ENCODE data around the gene NDE1.

Gene NDE1

DNA sequence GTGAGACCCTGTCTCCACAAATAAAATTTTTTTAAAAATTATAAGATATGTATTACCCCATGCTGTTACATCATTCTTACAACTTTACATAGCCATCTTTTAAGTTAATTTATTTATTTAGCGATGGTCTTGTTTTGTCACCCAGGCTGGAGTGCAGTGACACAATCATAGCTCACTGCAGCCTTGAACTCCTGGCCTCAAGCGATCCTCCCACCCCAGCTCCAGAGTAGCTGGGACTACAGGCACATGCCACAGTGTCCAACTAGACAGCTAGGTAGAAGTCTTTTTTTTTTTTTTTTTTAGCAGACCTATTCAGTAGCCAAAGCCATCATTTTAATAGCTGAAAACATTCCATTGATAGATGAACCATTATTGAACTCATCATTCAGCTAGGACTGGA is 92.7 kb downstream of the NDE1 start:
- no peak for TF ChIP-seq CTCF (IDR thresholded peaks at IDR 0.05)
- no peak overlapping the region for H3K4me3 ChIP-seq (ENCODE audit: low read depth in 1 of 2, low read length in 1 of 2)
- peaks cover 25% of the 10 kb centered on the region for H3K36me3 ChIP-seq
- no peaks in the 10 kb centered on the region for H3K9me3 ChIP-seq
- H3K27me3 ChIP-seq = no peaks in the 10 kb centered on the region
- H3K4me1 ChIP-seq (ENCODE audit: control insufficient read depth in 1 of 2, insufficient read depth in 1 of 2, low read depth in 1 of 2, low read length in 1 of 2) = no peaks in the 10 kb centered on the region
- H3K27ac ChIP-seq = no peak overlapping the region

DNA sequence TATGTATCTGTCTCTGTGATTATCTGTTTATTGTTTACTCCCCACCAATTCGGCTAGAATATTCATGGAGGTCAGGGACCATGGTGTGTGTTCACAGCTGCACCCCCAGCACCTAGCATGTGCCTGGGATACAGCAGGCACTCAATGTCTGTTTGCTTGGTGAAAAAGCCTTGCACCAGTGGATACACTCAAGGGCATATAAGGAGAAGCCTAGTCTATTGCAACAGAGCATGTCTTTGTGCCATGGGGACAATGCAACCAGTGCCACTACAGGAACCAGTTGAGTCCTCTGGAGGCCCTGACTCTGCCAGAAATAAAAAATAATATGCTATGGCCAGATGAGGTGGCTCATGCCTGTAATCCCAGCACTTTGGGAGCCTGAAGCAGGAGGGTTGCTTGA is 93.6 kb downstream of the NDE1 start:
- Histone ChIP-seq H3K36me3 (peaks cover 21% of the 10 kb centered on the region), H3K27me3 (no peaks in the 10 kb centered on the region)

GRCh38 chr16:15746332-15746731 is 96.3 kb downstream of the NDE1 start:
- Histone ChIP-seq H3K36me3 (peaks cover 14% of the 10 kb centered on the region), H3K4me1 (ENCODE audit: control insufficient read depth in 1 of 2, insufficient read depth in 1 of 2, low read depth in 1 of 2, low read length in 1 of 2) (no peaks in the 10 kb centered on the region), H3K27me3 (no peaks in the 10 kb centered on the region), H3K27ac (no peak overlapping the region), H3K4me3 (ENCODE audit: low read depth in 1 of 2, low read length in 1 of 2) (no peak overlapping the region), H3K9me3 (no peaks in the 10 kb centered on the region)
- no peak for TF ChIP-seq CTCF (IDR thresholded peaks at IDR 0.05)

More for the DNA sequence above, 93.6 kb downstream of the NDE1 start:
- no peaks in the 10 kb centered on the region for H3K4me1 ChIP-seq (ENCODE audit: control insufficient read depth in 1 of 2, insufficient read depth in 1 of 2, low read depth in 1 of 2, low read length in 1 of 2)
- no peak for TF ChIP-seq CTCF (IDR thresholded peaks at IDR 0.05)
- H3K27ac ChIP-seq = no peak overlapping the region
- no peaks in the 10 kb centered on the region for H3K9me3 ChIP-seq
- H3K4me3 ChIP-seq (ENCODE audit: low read depth in 1 of 2, low read length in 1 of 2) = no peak overlapping the region

- no peak overlapping the region for H3K27ac ChIP-seq
- H3K27me3 ChIP-seq = no peaks in the 10 kb centered on the region
- no peak overlapping the region for H3K4me3 ChIP-seq (ENCODE audit: low read depth in 1 of 2, low read length in 1 of 2)
- TF ChIP-seq CTCF (IDR thresholded peaks at IDR 0.05) = no peak
- no peaks in the 10 kb centered on the region for H3K9me3 ChIP-seq
- no peaks in the 10 kb centered on the region for H3K4me1 ChIP-seq (ENCODE audit: control insufficient read depth in 1 of 2, insufficient read depth in 1 of 2, low read depth in 1 of 2, low read length in 1 of 2)
- H3K36me3 ChIP-seq = peaks cover 12% of the 10 kb centered on the region
Measured at GRCh38 chr16:15747937-15748336, 97.9 kb downstream of the NDE1 start.

DNA sequence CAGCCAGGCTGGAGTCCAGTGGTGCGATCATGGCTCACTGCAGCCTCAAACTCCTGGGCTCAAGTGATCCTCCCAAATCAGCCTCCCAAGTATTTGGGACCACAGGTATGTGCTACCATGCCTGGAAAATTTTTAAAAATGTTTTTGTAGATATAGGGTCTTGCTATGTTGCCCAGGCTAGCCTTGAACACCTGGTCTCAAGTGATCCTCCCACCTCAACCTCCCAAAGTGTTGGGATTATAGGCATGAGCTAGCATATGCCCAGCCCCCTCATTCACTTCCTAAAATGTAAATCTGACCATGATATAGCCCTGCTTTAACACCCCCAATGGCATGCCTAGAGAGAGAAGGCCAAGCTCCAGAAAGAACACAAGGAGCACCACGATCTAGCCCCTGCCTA is 98.6 kb downstream of the NDE1 start:
- H3K36me3 ChIP-seq = peaks cover 6% of the 10 kb centered on the region
- H3K4me3 ChIP-seq (ENCODE audit: low read depth in 1 of 2, low read length in 1 of 2) = no peak overlapping the region
- no peaks in the 10 kb centered on the region for H3K4me1 ChIP-seq (ENCODE audit: control insufficient read depth in 1 of 2, insufficient read depth in 1 of 2, low read depth in 1 of 2, low read length in 1 of 2)
- TF ChIP-seq CTCF (IDR thresholded peaks at IDR 0.05) = no peak
- H3K9me3 ChIP-seq = no peaks in the 10 kb centered on the region
- H3K27me3 ChIP-seq = no peaks in the 10 kb centered on the region
- no peak overlapping the region for H3K27ac ChIP-seq

GRCh38 chr16:15749371-15749770 is 99.3 kb downstream of the NDE1 start:
- Histone ChIP-seq H3K9me3 (no peaks in the 10 kb centered on the region), H3K27ac (no peak overlapping the region), H3K4me1 (ENCODE audit: control insufficient read depth in 1 of 2, insufficient read depth in 1 of 2, low read depth in 1 of 2, low read length in 1 of 2) (no peaks in the 10 kb centered on the region), H3K27me3 (no peaks in the 10 kb centered on the region), H3K4me3 (ENCODE audit: low read depth in 1 of 2, low read length in 1 of 2) (no peak overlapping the region), H3K36me3 (no peaks in the 10 kb centered on the region)
- TF ChIP-seq CTCF (IDR thresholded peaks at IDR 0.05) = no peak
